ENCODE results near the gene SRSF2. TPM values are rescaled to one million over a fixed set of nuclear protein-coding genes. Genes with fewer than 3 reads are reported as not detected.

Gene SRSF2
- polyA plus RNA-seq, 2 of the 4 experiments (the other 2 are of a cell fraction) = 338 to 412 TPM

DNA sequence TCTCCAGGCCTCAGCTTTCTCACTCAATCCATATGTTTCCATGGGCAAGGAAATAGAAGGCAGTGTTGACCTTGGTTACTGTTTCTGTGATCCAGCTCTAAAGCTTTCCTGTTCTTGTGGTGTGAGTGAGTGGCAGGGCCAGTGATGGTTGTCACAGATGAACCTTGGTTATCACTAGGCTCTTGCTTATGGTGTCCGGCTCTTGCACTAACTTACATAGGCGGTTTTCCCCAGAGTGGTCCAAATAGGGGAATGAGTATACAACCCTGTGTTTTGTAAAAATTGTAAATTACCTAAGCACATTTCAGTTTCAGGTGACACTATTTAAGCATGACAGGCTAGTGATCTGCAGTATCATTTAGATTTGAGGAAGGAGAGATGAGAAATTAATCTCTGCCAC lies 7.6 kb upstream of the SRSF2 start:
- TF ChIP-seq ELK1 (IDR thresholded peaks at IDR 0.05; ENCODE audit: low read depth, low read length) = no peak
- TF ChIP-seq CBX8 (IDR thresholded peaks at IDR 0.05) = no peak
- no peak for TF ChIP-seq POLR2AphosphoS2 (conservative IDR thresholded peaks at IDR 0.05; ENCODE audit: low read length)
- TF ChIP-seq ATOH8 (CRISPR knock-in tag; IDR thresholded peaks at IDR 0.05; ENCODE audit: low read depth) = no peak
- no peak for TF ChIP-seq SMC3 (IDR thresholded peaks at IDR 0.05)
- no peak for TF ChIP-seq HOXB5 (CRISPR knock-in tag; IDR thresholded peaks at IDR 0.05)
- no peak for TF ChIP-seq RCOR1 (IDR thresholded peaks at IDR 0.05; ENCODE audit: low read depth, low read length)
- no peak for TF ChIP-seq FOSL2 (IDR thresholded peaks at IDR 0.05)
- no peak for TF ChIP-seq FOSL2 (CRISPR knock-in tag; IDR thresholded peaks at IDR 0.05)
- TF ChIP-seq MAX (IDR thresholded peaks at IDR 0.05) = no peak
- TF ChIP-seq ZNF302 (CRISPR knock-in tag; IDR thresholded peaks at IDR 0.05) = no peak
- DNase-seq (ENCODE audit: low read depth in 1 of 2, low spot score in 1 of 2) (no peak), ATAC-seq (no peak), FAIRE-seq (no peak)
- Histone ChIP-seq H3K27ac (no peak overlapping the region), H3K4me3 (no peak overlapping the region), H3K4me2 (no peak overlapping the region), H3K4me1 (no peaks in the 10 kb centered on the region), H3K9me3 (no peaks in the 10 kb centered on the region)
- WGBS (ENCODE audit: missing lambda C conversion rate) = 96% methylated on average over 2 of the region's 2 CpGs
- ChIA-PET POLR2A (no interaction called here), CTCF (interaction anchor here (0.6 kb wide), 1 partner anchor 26 kb away, joined by 3 read pairs; no protein-coding TSS in a partner anchor)

DNA sequence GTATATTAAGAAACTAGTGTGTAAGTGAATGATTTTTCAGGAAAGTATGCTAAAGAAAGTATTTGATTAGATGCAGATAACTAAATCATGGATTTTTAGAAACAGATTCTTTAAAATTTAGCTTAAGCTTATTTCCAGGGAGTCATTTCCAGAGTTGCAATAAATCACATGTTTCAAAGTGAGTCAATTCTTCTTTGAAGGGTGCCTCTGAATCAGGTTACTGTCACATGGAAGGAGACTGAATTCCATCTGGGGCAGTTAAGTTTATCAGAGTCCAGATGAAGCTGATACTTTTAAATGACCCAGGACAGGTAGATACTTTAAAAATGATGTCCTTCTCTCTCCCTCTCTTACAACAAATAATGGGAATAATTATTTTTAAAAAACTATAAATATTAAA lies 5.8 kb upstream of the SRSF2 start:
- Histone ChIP-seq H3K27ac (no peak overlapping the region), H3K4me1 (peaks cover 10% of the 10 kb centered on the region; the same call in 1 of the 3 replicates), H3K4me2 (no peak overlapping the region), H3K9me3 (no peaks in the 10 kb centered on the region), H3K4me3 (no peak overlapping the region)
- ATAC-seq (no peak), DNase-seq (ENCODE audit: low read depth in 1 of 2, low spot score in 1 of 2) (no peak), FAIRE-seq (no peak)
- ChIA-PET CTCF (interaction anchor here (1.3 to 2.0 kb wide), 5 partner anchors 10 to 324 kb away, joined by 3 to 10 read pairs (median 5); partner anchors contain the start of gene MGAT5B), POLR2A (no interaction called here)
- no peak for TF ChIP-seq SREBF2 (IDR thresholded peaks at IDR 0.05)
- no peak for TF ChIP-seq TP53 (CRISPR knock-in tag; IDR thresholded peaks at IDR 0.05)
- TF ChIP-seq NPAS2 (CRISPR knock-in tag; IDR thresholded peaks at IDR 0.05; ENCODE audit: borderline replicate concordance) = no peak
- no peak for TF ChIP-seq JUNB (IDR thresholded peaks at IDR 0.05)
- TF ChIP-seq, protein P1, sequence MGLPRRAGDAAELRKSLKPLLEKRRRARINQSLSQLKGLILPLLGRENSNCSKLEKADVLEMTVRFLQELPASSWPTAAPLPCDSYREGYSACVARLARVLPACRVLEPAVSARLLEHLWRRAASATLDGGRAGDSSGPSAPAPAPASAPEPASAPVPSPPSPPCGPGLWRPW (IDR thresholded peaks at IDR 0.05) = no peak
- TF ChIP-seq, protein P2, sequence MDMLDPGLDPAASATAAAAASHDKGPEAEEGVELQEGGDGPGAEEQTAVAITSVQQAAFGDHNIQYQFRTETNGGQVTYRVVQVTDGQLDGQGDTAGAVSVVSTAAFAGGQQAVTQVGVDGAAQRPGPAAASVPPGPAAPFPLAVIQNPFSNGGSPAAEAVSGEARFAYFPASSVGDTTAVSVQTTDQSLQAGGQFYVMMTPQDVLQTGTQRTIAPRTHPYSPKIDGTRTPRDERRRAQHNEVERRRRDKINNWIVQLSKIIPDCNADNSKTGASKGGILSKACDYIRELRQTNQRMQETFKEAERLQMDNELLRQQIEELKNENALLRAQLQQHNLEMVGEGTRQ (IDR thresholded peaks at IDR 0.05) = no peak
- no peak for TF ChIP-seq FOSL2 (IDR thresholded peaks at IDR 0.05)
- no peak for TF ChIP-seq FOSL2 (CRISPR knock-in tag; IDR thresholded peaks at IDR 0.05)
- no peak for TF ChIP-seq CEBPB (IDR thresholded peaks at IDR 0.05)
- TF ChIP-seq FOSB (CRISPR knock-in tag; IDR thresholded peaks at IDR 0.05) = no peak
- TF ChIP-seq HOXB5 (CRISPR knock-in tag; IDR thresholded peaks at IDR 0.05) = no peak
- TF ChIP-seq ZSCAN20 (CRISPR knock-in tag; IDR thresholded peaks at IDR 0.05) = no peak
- TF ChIP-seq NR3C1 (IDR thresholded peaks at IDR 0.05) = no peak

DNA sequence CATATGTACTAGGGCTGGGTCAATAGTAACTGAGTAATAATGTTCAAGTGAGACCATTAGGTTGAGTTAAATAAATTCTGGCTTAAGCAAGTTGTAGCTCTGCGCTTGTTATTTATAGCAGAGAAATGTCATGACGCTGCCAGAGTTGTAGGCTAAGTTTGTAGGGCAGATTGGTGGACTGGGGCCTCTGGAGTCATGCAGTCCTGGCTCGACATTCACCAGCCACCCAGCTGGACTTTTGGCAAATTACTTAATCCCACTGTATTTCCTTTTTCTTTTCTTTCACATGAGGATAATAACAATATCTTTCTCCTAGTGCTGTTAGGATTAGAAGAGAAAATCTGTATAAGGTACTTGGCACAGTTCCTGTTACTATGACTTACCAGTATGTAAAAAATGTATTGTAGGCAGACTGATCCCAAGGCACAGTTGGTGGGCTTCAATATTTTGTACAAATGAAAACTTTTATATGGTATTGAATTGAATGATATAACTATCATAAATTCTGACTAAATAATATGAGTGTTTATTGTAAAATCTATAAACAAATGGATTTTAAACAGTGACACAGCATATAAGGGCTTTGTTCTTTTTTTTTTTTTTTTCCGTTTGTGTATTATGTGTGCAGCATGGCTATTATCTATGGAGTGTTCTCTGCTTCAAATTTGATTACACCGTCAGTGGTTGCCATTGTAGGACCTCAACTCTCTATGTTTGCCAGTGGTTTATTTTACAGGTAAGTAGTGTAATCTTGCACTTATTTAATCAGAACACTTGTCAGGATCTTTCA lies 3.4 kb upstream of the SRSF2 start:
- Histone ChIP-seq H3K9me3 (no peaks in the 10 kb centered on the region), H3K4me3 (no peak overlapping the region), H3K4me2 (no peak overlapping the region), H3K27ac (no peak overlapping the region), H3K4me1 (peaks cover 10% of the 10 kb centered on the region; the same call in 1 of the 3 replicates)
- ChIA-PET CTCF (interaction anchor here (0.7 to 2.8 kb wide), 5 partner anchors 10 to 326 kb away, joined by 3 to 9 read pairs (median 3); no protein-coding TSS in a partner anchor), POLR2A (no interaction called here)
- ATAC-seq (no peak), FAIRE-seq (peak; percentile 7), DNase-seq (ENCODE audit: low read depth in 1 of 2, low spot score in 1 of 2) (no peak)
- WGBS (ENCODE audit: missing lambda C conversion rate) = 83% methylated on average over 5 of the region's 5 CpGs
- TF ChIP-seq HOXA7 (CRISPR knock-in tag; IDR thresholded peaks at IDR 0.05) (no peak), ZFP36 (IDR thresholded peaks at IDR 0.05; ENCODE audit: borderline replicate concordance, partially characterized antibody) (no peak), FOXS1 (CRISPR knock-in tag; IDR thresholded peaks at IDR 0.05) (no peak), POLR2AphosphoS2 (conservative IDR thresholded peaks at IDR 0.05; ENCODE audit: low read length) (no peak), EP300 (IDR thresholded peaks at IDR 0.05) (no peak), CHD4 (IDR thresholded peaks at IDR 0.05; ENCODE audit: borderline replicate concordance) (no peak), BHLHE40 (IDR thresholded peaks at IDR 0.05; ENCODE audit: low read depth, low read length) (no peak), MYC (IDR thresholded peaks at IDR 0.05; ENCODE audit: borderline replicate concordance, low read length) (no peak), HEYL (CRISPR knock-in tag; IDR thresholded peaks at IDR 0.05) (no peak), SMC3 (IDR thresholded peaks at IDR 0.05) (no peak), EHF (CRISPR knock-in tag; IDR thresholded peaks at IDR 0.05) (no peak), FOSB (CRISPR knock-in tag; IDR thresholded peaks at IDR 0.05) (no peak)
- TF ChIP-seq, protein P3, sequence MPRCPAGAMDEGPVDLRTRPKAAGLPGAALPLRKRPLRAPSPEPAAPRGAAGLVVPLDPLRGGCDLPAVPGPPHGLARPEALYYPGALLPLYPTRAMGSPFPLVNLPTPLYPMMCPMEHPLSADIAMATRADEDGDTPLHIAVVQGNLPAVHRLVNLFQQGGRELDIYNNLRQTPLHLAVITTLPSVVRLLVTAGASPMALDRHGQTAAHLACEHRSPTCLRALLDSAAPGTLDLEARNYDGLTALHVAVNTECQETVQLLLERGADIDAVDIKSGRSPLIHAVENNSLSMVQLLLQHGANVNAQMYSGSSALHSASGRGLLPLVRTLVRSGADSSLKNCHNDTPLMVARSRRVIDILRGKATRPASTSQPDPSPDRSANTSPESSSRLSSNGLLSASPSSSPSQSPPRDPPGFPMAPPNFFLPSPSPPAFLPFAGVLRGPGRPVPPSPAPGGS (IDR thresholded peaks at IDR 0.05) = no peak
